K562 (cell line): ENCODE measurements around the gene CAST. TPM values are rescaled to one million over a fixed set of nuclear protein-coding genes. Genes with fewer than 3 reads are reported as not detected.

Experiments
- ATAC-seq: fragments of 200-7000 bp; cut with Tn5 transposase; 3 replicates; pipeline ENCODE4 v1.9.1; 2020; ENCODE audit warnings: moderate library complexity
- BruUV-seq: library from RNA; stranded (reverse); fragments of 400-500 nt; replicated peaks from 2 replicates; lab custom pipeline; 2021; lab: Mats Ljungman, UMichigan
- CTCF ChIA-PET: fragments of 300-600 bp; formaldehyde crosslinking; extraction: SDS; loops from one replicate; lab custom pipeline; 2021; ENCODE audit warnings: low intra/inter-chr PET ratio; lab: Yijun Ruan, JAX
- POLR2A ChIA-PET: fragments of 300-600, 350-650 bp; sonication (Branson Sonifier 250); formaldehyde crosslinking; extraction: SDS; loops from one replicate; lab custom pipeline; 2021; ENCODE audit warnings: antibody characterized with exemption, inconsistent platforms; lab: Yijun Ruan, JAX
- DNase-seq, 4 experiments: peaks; one replicate each; pipeline versions ENCODE4 v3.0.0 to v3.0.0-alpha.2; 2011 to 2018; ENCODE audit warnings: low spot score in 3 of 4, mixed read lengths in 3 of 4; ENCODE audit errors: extremely low read depth in 1 of 4
- FAIRE-seq: peaks from 2 replicates; lab custom pipeline; 2011; peaks lifted over from hg19 to GRCh38; lab: Jason Lieb, UNC
- H2AFZ ChIP-seq: 2 replicates; pipeline ENCODE4 v1.6.0; 2011; ENCODE audit warnings: low read depth, low read length, control low read depth, inconsistent platforms
- H3K27ac ChIP-seq: fragments of 200-600 bp; 3 replicates; pipeline ENCODE4 v1.8.0; 2011; ENCODE audit warnings: low read depth, mild to moderate bottlenecking, control low read depth, inconsistent platforms, low read length, moderate library complexity, mixed read lengths; ENCODE audit errors: extremely low read depth
- H3K27me3 ChIP-seq, 2 experiments: fragments of 300-600 bp in 1 of 2; 2 replicates in 1 of 2; 3 replicates in 1 of 2; pipeline versions ENCODE4 v1.6.0 to v1.8.0; 2011; ENCODE audit warnings: inconsistent platforms in 2 of 2, low read length in 2 of 2, mild to moderate bottlenecking in 1 of 2, mixed read lengths in 1 of 2, moderate library complexity in 1 of 2; ENCODE audit not compliant: control insufficient read depth in 2 of 2, insufficient read depth in 2 of 2
- H3K36me3 ChIP-seq: fragments of 300-600 bp; 3 replicates; pipeline ENCODE4 v1.8.0; 2011; ENCODE audit warnings: mild to moderate bottlenecking, low read length, inconsistent platforms; ENCODE audit not compliant: control insufficient read depth, insufficient read depth
- H3K4me1 ChIP-seq, 2 experiments: fragments of 200-600 bp in 1 of 2; replicated peaks in 1 of 2; 2 replicates in 1 of 2; 3 replicates in 1 of 2; pipeline versions ENCODE4 v1.5.1 to v1.8.0; 2011; ENCODE audit warnings: inconsistent platforms in 2 of 2, low read length in 2 of 2, mild to moderate bottlenecking in 1 of 2, mixed read lengths in 1 of 2, moderate library complexity in 1 of 2; ENCODE audit not compliant: control insufficient read depth in 2 of 2, insufficient read depth in 2 of 2
- H3K4me2 ChIP-seq: 2 replicates; pipeline ENCODE4 v1.6.1; 2011; ENCODE audit warnings: low read length, control low read depth, inconsistent platforms, mixed read lengths; ENCODE audit not compliant: insufficient read depth
- H3K4me3 ChIP-seq: fragments of 200-600 bp; sonication (generic), shearing (Covaris generic); 2 replicates; pipeline ENCODE4 v1.5.1; 2016; ENCODE audit warnings: control low read depth, inconsistent platforms
- H3K79me2 ChIP-seq: fragments of 200-600 bp; 3 replicates; pipeline ENCODE4 v1.8.0; 2011; ENCODE audit warnings: low read length, inconsistent platforms; ENCODE audit not compliant: control insufficient read depth, insufficient read depth
- H3K9ac ChIP-seq, 2 experiments: 2 replicates each; pipeline versions ENCODE4 v1.6.0 to v1.6.1; 2011; ENCODE audit warnings: low read depth in 2 of 2, low read length in 2 of 2, control low read depth in 1 of 2, inconsistent platforms in 1 of 2, mild to moderate bottlenecking in 1 of 2, mixed read lengths in 1 of 2; ENCODE audit not compliant: insufficient read depth in 1 of 2
- H3K9me1 ChIP-seq: one replicate; pipeline ENCODE4 v1.6.0; 2011; ENCODE audit warnings: inconsistent platforms, mild to moderate bottlenecking, low read length, moderate library complexity; ENCODE audit not compliant: control insufficient read depth, insufficient read depth
- H3K9me3 ChIP-seq: replicated peaks from 2 replicates; pipeline ENCODE4 v1.5.1; 2011; ENCODE audit warnings: low read depth, low read length, inconsistent platforms; ENCODE audit not compliant: control insufficient read depth, insufficient read depth
- H4K20me1 ChIP-seq: replicated peaks from 2 replicates; pipeline ENCODE4 v1.6.1; 2011; ENCODE audit warnings: low read length, inconsistent platforms, mixed read lengths; ENCODE audit not compliant: control insufficient read depth, insufficient read depth
- ADNP ChIP-seq: fragments of 200-800 bp; sonication (Bioruptor generic); IDR thresholded peaks from 2 replicates; pipeline ENCODE4 v1.6.1; 2016; ENCODE audit warnings: missing genetic modification characterization, missing compliant biosample characterization
- ARNT ChIP-seq, 2 experiments: fragments of 450-650 bp; IDR thresholded peaks; 2 replicates each; pipeline ENCODE4 v1.6.1; 2016; ENCODE audit warnings: mild to moderate bottlenecking in 1 of 2
- CHD4 ChIP-seq: fragments of 200-600 bp; sonication (generic); IDR thresholded peaks from 3 replicates; pipeline ENCODE4 v1.6.1; 2012; ENCODE audit warnings: low read depth, mild to moderate bottlenecking, mixed read lengths, low read length, inconsistent platforms; ENCODE audit not compliant: insufficient read depth, insufficient replicate concordance, poor library complexity, severe bottlenecking
- KLF1 ChIP-seq: fragments of 450-650 bp; IDR thresholded peaks from 2 replicates; pipeline ENCODE4 v1.6.1; 2016; ENCODE audit warnings: missing genetic modification characterization, missing compliant biosample characterization
- MAFF ChIP-seq: IDR thresholded peaks from 2 replicates; pipeline ENCODE4 v1.6.1; 2012; ENCODE audit warnings: low read length, improper control_type of control experiment
- NCOA6 ChIP-seq: fragments of 450-650 bp; IDR thresholded peaks from 2 replicates; pipeline ENCODE4 v1.6.1; 2017; ENCODE audit warnings: mild to moderate bottlenecking
- PCBP1 ChIP-seq: fragments of 200-400 bp; formaldehyde crosslinking; IDR thresholded peaks from 2 replicates; pipeline ENCODE4 v1.6.1; 2018; ENCODE audit warnings: mild to moderate bottlenecking, low read depth, low read length; ENCODE audit not compliant: poor library complexity, severe bottlenecking
- SMARCA5 ChIP-seq: fragments of 450-650 bp; IDR thresholded peaks from 2 replicates; pipeline ENCODE4 v1.6.1; 2016
- TCF3 ChIP-seq: sonication (generic); formaldehyde crosslinking; IDR thresholded peaks from 2 replicates; pipeline ENCODE4 v1.4.0; 2020; ENCODE audit warnings: mild to moderate bottlenecking, missing genetic modification reagents
- USF1 ChIP-seq: sonication (generic); formaldehyde crosslinking; IDR thresholded peaks from 2 replicates; pipeline ENCODE4 v1.9.0; 2022; ENCODE audit warnings: mild to moderate bottlenecking, missing genetic modification reagents
- ZNF12 ChIP-seq: sonication (generic); formaldehyde crosslinking; IDR thresholded peaks from 2 replicates; pipeline ENCODE4 v1.4.0; 2020; ENCODE audit warnings: mild to moderate bottlenecking, missing genetic modification reagents
- ZNF239 ChIP-seq: fragments of 250-450 bp; sonication (Bioruptor Pico); IDR thresholded peaks from 2 replicates; pipeline ENCODE4 v1.4.0; 2020; ENCODE audit warnings: mild to moderate bottlenecking
- ZNF589 ChIP-seq: fragments of 200-800 bp; sonication (Bioruptor generic); IDR thresholded peaks from 2 replicates; pipeline ENCODE4 v1.6.1; 2016; ENCODE audit warnings: low read depth, missing genetic modification characterization, missing compliant biosample characterization
- ZNF609 ChIP-seq: sonication (generic); formaldehyde crosslinking; IDR thresholded peaks from 2 replicates; pipeline ENCODE4 v1.8.1; 2023; ENCODE audit warnings: missing genetic modification reagents, mild to moderate bottlenecking, borderline replicate concordance
- ZNF764 ChIP-seq: fragments of 250-450 bp; sonication (Bioruptor Pico); IDR thresholded peaks from 2 replicates; pipeline ENCODE4 v1.4.0; 2020; ENCODE audit warnings: low read depth, mild to moderate bottlenecking, moderate library complexity
- in situ Hi-C: fragments of 300-500 bp; cut with MboI; formaldehyde crosslinking; loops from 4 replicates; pipeline ENCODE4 v1.15.0; 2018; ENCODE audit warnings: inconsistent platforms, mixed read lengths
- intact Hi-C: fragments of 100-400 bp; cut with micrococcal nuclease; formaldehyde crosslinking; loops from 2 replicates; pipeline ENCODE4 v1.14.2; 2022
- polyA plus RNA-seq, 8 experiments: library from polyadenylated mRNA; depleted of rRNA in 4 of 8; stranded (reverse) in 5 of 8; unstranded in 3 of 8; fragments of >200 nt; fragmentation: Nextera tagmentation in 2 of 8; fragmentation: Illumina TruSeq in 1 of 8; extraction: Ambion mirVana in 2 of 8; extraction: Trizol in 1 of 8; gene quantifications; 2 replicates each; pipeline versions ENCODE4 v1.2.1 to v1.2.3, GENCODE V29; 2011 to 2014; ENCODE audit warnings: inconsistent platforms in 1 of 8, missing spikeins in 1 of 8
- total RNA-seq, 7 experiments: library from RNA; depleted of rRNA in 6 of 7; stranded (reverse); fragments of >200 nt in 6 of 7; fragmentation: Illumina TruSeq in 2 of 7; extraction: Trizol in 2 of 7; gene quantifications; 2 replicates each; pipeline versions ENCODE4 v1.2.1 to v1.2.3, GENCODE V29; 2011 to 2021; ENCODE audit warnings: low replicate concordance in 1 of 7

CAST gene
- total and polyA plus RNA-seq, 9 of the 15 experiments (the other 6 are each of a cell fraction or from before 2014, with no cell fraction given), result 55.5 to 136 (median 86.1) TPM

DNA sequence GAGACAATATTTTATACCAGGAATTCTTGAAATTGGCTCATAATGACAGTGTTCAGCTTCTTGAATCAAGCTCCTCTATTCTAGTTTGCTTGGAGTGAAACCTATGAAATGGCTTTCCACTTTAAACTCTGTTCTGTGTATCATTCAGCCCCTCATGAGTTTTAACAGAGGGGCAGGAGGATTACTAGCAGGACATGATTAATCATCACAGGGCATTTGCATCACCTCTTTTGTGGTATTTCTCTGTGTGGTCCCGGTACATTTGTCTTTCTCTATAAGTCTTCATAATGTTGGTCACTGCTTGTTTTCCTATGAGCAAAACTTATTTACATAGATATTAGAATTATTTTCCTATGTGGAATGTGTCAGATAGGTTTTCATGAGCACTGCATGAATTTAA lies 21.2 kb downstream of the CAST start (continued):
- TF ChIP-seq ZNF609 (CRISPR knock-in tag), result no peak
- TF ChIP-seq ZNF239 (CRISPR knock-in tag), result no peak
- TF ChIP-seq NCOA6, result no peak
- no peak for TF ChIP-seq SMARCA5
- no peak for TF ChIP-seq ARNT (IDR thresholded peaks at IDR 0.05)
- no peak for TF ChIP-seq ZNF589 (CRISPR knock-in tag)

DNA sequence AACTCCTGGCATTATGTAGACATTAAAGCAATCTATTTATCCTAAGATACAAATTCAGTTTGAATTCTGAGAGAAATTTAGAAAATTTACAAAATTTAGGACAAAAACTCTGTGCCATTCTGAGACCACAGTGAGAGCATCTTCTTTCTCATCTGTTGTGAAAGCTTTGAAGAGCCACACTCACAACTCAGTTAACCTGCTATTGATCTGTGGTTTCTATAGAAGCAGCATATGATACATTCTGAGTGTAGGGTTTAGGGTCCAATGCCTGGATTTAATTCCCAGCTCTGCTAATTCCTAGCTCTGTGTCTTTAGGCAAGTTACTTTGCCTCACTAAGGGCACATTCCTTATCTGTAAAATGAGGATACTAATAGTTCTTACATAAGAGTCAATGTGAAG lies 21.6 kb downstream of the CAST start:
- ATAC-seq (no peak), FAIRE-seq (no peak), DNase-seq (no peak)
- Histone ChIP-seq H3K4me3 (no peak overlapping the region), H3K36me3 (no peaks in the 10 kb centered on the region), H3K4me2 (no peak overlapping the region), H3K9me3 (no peaks in the 10 kb centered on the region), H3K27ac (no peak overlapping the region), H3K9ac (no peak overlapping the region), H4K20me1 (no peaks in the 10 kb centered on the region), H2AFZ (no peak overlapping the region), H3K79me2 (no peaks in the 10 kb centered on the region), H3K27me3 (peaks cover 11 to 17% of the 10 kb centered on the region in 2 experiments; a peak in 4 of 5 replicates), H3K9me1 (no peaks in the 10 kb centered on the region), H3K4me1 (no peaks in the 10 kb centered on the region)
- in situ Hi-C loops (no loop called here), intact Hi-C loops (no loop called here)
- POLR2A ChIA-PET, result interaction anchor here (1.4 kb wide), 1 partner anchor 20 kb away, joined by 3 read pairs; no protein-coding TSS in a partner anchor
- no TSS peak for BruUV-seq
- CTCF ChIA-PET, result no interaction called here
- TF ChIP-seq TCF3 (CRISPR knock-in tag) (no peak), CHD4 (no peak), USF1 (CRISPR knock-in tag) (no peak), KLF1 (tag) (no peak), MAFF (no peak), ADNP (tag) (no peak), ZNF12 (CRISPR knock-in tag) (no peak), PCBP1 (no peak), ZNF764 (CRISPR knock-in tag) (no peak)
